ENCODE results near the gene SCN5A. TPM values are rescaled to one million over a fixed set of nuclear protein-coding genes. Genes with fewer than 3 reads are reported as not detected.

SCN5A gene
- total RNA-seq, 4 donors from 2014 or later = 0.42 to 1.3 (median 0.77) TPM

GRCh38 chr3:38564631-38565338, 84.7 kb downstream of the SCN5A start:
- intact Hi-C loops (cut with DNase I) = no loop called here
- Histone ChIP-seq H3K36me3 (peaks cover 0 to 52% (median 0%) of the 10 kb centered on the region in 4 donors), H3K27ac (replicated peaks in 1 of 4) (no peak overlapping the region), H3K9me3 (no peaks in the 10 kb centered on the region), H3K4me3 (no peak overlapping the region), H3K4me1 (no peaks in the 10 kb centered on the region), H3K27me3 (no peaks in the 10 kb centered on the region)
- WGBS = 95% methylated on average over 5 of the region's 6 CpGs
- no peak for TF ChIP-seq POLR2A (IDR thresholded peaks at IDR 0.05; ENCODE audit: low read depth)
- TF ChIP-seq, protein P1, sequence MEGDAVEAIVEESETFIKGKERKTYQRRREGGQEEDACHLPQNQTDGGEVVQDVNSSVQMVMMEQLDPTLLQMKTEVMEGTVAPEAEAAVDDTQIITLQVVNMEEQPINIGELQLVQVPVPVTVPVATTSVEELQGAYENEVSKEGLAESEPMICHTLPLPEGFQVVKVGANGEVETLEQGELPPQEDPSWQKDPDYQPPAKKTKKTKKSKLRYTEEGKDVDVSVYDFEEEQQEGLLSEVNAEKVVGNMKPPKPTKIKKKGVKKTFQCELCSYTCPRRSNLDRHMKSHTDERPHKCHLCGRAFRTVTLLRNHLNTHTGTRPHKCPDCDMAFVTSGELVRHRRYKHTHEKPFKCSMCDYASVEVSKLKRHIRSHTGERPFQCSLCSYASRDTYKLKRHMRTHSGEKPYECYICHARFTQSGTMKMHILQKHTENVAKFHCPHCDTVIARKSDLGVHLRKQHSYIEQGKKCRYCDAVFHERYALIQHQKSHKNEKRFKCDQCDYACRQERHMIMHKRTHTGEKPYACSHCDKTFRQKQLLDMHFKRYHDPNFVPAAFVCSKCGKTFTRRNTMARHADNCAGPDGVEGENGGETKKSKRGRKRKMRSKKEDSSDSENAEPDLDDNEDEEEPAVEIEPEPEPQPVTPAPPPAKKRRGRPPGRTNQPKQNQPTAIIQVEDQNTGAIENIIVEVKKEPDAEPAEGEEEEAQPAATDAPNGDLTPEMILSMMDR (IDR thresholded peaks at IDR 0.05) = no peak
- TF ChIP-seq POLR2AphosphoS5 (IDR thresholded peaks at IDR 0.05) = no peak
- no peak for TF ChIP-seq EP300 (IDR thresholded peaks at IDR 0.05)
- no peak for DNase-seq (ENCODE audit: extremely low spot score)

- 93% methylated on average over 10 of the region's 10 CpGs for WGBS
- DNase-seq (ENCODE audit: extremely low spot score) = no peak
- H3K27me3 ChIP-seq = no peaks in the 10 kb centered on the region
- no peak overlapping the region for H3K4me3 ChIP-seq
- intact Hi-C loops (cut with DNase I) = no loop called here
- H3K36me3 ChIP-seq = peaks cover 0 to 57% (median 0%) of the 10 kb centered on the region in 4 donors
- H3K9me3 ChIP-seq = no peaks in the 10 kb centered on the region
- TF ChIP-seq, protein P1 (IDR thresholded peaks at IDR 0.05) = no peak
- TF ChIP-seq EP300 (IDR thresholded peaks at IDR 0.05) = no peak
- no peak for TF ChIP-seq POLR2A (IDR thresholded peaks at IDR 0.05; ENCODE audit: low read depth)
- TF ChIP-seq POLR2AphosphoS5 (IDR thresholded peaks at IDR 0.05) = no peak
- H3K4me1 ChIP-seq = no peaks in the 10 kb centered on the region
- no peak overlapping the region for H3K27ac ChIP-seq (replicated peaks in 1 of 4)
These were observed 85.6 kb downstream of the SCN5A start for GRCh38 chr3:38563886-38564270.

DNA sequence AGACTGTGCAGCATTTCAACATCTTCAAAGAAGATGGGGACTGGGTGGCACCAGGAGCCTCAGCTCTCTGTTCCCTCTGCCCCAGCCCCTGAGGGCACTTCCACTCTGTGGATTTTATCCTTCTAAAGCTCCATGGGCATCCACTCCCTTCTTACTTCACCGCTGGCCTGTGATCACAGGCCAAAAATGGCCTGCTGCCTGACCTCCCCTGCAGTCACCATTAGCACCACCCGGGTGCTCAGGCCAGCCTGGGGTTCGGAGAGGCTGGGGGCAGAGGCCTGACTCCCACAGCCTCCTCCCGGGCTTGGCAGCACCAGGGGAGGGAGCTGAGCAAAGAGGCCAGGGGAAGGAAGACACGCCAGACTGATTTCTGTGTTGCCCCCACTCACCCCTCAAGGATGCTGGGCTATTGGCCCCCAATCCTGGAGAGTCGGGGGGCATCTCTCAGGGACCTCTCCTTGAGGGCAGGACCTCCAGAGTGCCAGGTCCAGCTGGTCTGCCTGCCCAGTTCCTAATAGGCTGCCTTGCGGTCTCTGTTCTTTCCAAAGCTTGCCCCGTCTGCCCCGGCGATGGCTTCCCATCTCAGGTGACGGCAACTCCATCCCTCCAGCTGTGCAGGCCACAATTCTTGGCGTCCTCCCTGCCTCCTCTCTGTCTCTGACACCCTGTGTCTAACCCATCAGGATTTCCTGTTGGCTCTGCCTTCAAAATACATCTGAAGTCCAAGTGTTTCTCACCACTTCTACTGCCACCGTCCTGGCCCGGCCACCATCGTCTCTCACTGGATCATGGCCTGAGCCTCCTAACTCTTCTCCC, 86.2 kb downstream of the SCN5A start:
- Histone ChIP-seq H3K4me1 (no peaks in the 10 kb centered on the region), H3K9me3 (no peaks in the 10 kb centered on the region), H3K4me3 (no peak overlapping the region), H3K27me3 (no peaks in the 10 kb centered on the region), H3K27ac (replicated peaks in 1 of 4) (no peak overlapping the region), H3K36me3 (peaks cover 0 to 57% (median 0%) of the 10 kb centered on the region in 4 donors)
- 88% methylated on average over 12 of the region's 15 CpGs for WGBS
- intact Hi-C loops (cut with DNase I) = no loop called here
- DNase-seq (ENCODE audit: extremely low spot score) = no peak
- no peak for TF ChIP-seq EP300 (IDR thresholded peaks at IDR 0.05)
- TF ChIP-seq POLR2A (IDR thresholded peaks at IDR 0.05; ENCODE audit: low read depth) = no peak
- TF ChIP-seq, protein P1 (IDR thresholded peaks at IDR 0.05) = no peak
- no peak for TF ChIP-seq POLR2AphosphoS5 (IDR thresholded peaks at IDR 0.05)

- no peak for DNase-seq (ENCODE audit: extremely low spot score)
- peaks cover 0 to 57% (median 0%) of the 10 kb centered on the region in 4 donors for H3K36me3 ChIP-seq
- H3K9me3 ChIP-seq = no peaks in the 10 kb centered on the region
- no peaks in the 10 kb centered on the region for H3K27me3 ChIP-seq
- TF ChIP-seq POLR2A (IDR thresholded peaks at IDR 0.05; ENCODE audit: low read depth) (no peak), EP300 (IDR thresholded peaks at IDR 0.05) (no peak), POLR2AphosphoS5 (IDR thresholded peaks at IDR 0.05) (no peak)
- TF ChIP-seq, protein P1 (IDR thresholded peaks at IDR 0.05) = no peak
- H3K4me3 ChIP-seq = no peak overlapping the region
- no peak overlapping the region for H3K27ac ChIP-seq (replicated peaks in 1 of 4)
- H3K4me1 ChIP-seq = no peaks in the 10 kb centered on the region
- intact Hi-C loops (cut with DNase I) = no loop called here
- WGBS = 95% methylated on average over 5 of the region's 7 CpGs
These were observed 87.0 kb downstream of the SCN5A start for GRCh38 chr3:38562467-38562925.
